Sigmoid colon (tissue), 4 donors: ENCODE measurements around the gene PAXX.

ENCODE experiments used
- CTCF ChIP-seq, 4 experiments: fragments of 450-650 bp in 3 of 4; fragments of 200-600 bp in 1 of 4; IDR thresholded peaks; one replicate each; pipeline ENCODE4 v1.5.1; 2016 to 2019; ENCODE audit warnings: antibody characterized with exemption in 4 of 4, mild to moderate bottlenecking in 3 of 4, moderate library complexity in 2 of 4
- EP300 ChIP-seq, 4 donors: sonication (generic); formaldehyde crosslinking; IDR thresholded peaks; one replicate each; pipeline ENCODE4 v1.6.1; 2017; ENCODE audit warnings: antibody characterized with exemption in 4 of 4
- POLR2A ChIP-seq, 2 donors: fragments of 450-650 bp; IDR thresholded peaks; one replicate each; pipeline ENCODE4 v1.6.1; 2016; ENCODE audit warnings: antibody characterized with exemption in 2 of 2, mild to moderate bottlenecking in 2 of 2, moderate library complexity in 2 of 2

GRCh38 chr9:137018761-137019559 lies 26.7 kb downstream of the PAXX start:
- TF ChIP-seq CTCF (IDR thresholded peaks at IDR 0.05) (no peak), POLR2A (IDR thresholded peaks at IDR 0.05) (no peak), EP300 (IDR thresholded peaks at IDR 0.05) (no peak)
